ENCODE measurements around the gene CHST11. TPM values are rescaled to one million over a fixed set of nuclear protein-coding genes. Genes with fewer than 3 reads are reported as not detected.

CHST11 gene
- total RNA-seq, 1 experiment from 2014 or later = 6.7 TPM

- Histone ChIP-seq H3K23ac (ENCODE audit: insufficient read length, low read depth, low read length) (no peak overlapping the region), H4K20me1 (ENCODE audit: control insufficient read depth, insufficient read depth, insufficient read length) (no peaks in the 10 kb centered on the region), H2AFZ (ENCODE audit: low read length) (no peak overlapping the region), H2BK120ac (ENCODE audit: low read depth, low read length, poor library complexity, severe bottlenecking) (no peak overlapping the region), H3K4me1 (ENCODE audit: insufficient read depth, low read length) (peaks cover 8% of the 10 kb centered on the region; the same call in 1 of the 2 replicates), H3K4ac (ENCODE audit: low read depth, low read length) (no peak overlapping the region), H4K91ac (ENCODE audit: insufficient read length, low read depth, low read length) (no peak overlapping the region), H2BK20ac (ENCODE audit: low read depth, low read length, poor library complexity, severe bottlenecking) (no peak overlapping the region), H2BK5ac (ENCODE audit: insufficient read length, low read length) (no peak overlapping the region), H3K79me2 (ENCODE audit: insufficient read depth, low read length) (no peaks in the 10 kb centered on the region), H3K9ac (ENCODE audit: extremely low read depth, insufficient read length, low read length) (no peak overlapping the region), H3K4me2 (ENCODE audit: insufficient read depth, insufficient read length, low read length) (no peak overlapping the region), H3K27me3 (ENCODE audit: insufficient read depth, low read length) (no peaks in the 10 kb centered on the region), H4K8ac (replicated peaks; ENCODE audit: insufficient read length, low read depth, low read length) (no peak overlapping the region), H2BK15ac (ENCODE audit: low read depth, low read length) (no peak overlapping the region; the same call in 1 of the 2 replicates), H3K9me3 (ENCODE audit: control insufficient read depth, low read depth, low read length) (no peaks in the 10 kb centered on the region), H4K5ac (ENCODE audit: insufficient read length, low read depth, low read length) (no peak overlapping the region), H2BK12ac (ENCODE audit: insufficient read length, low read depth, low read length) (no peak overlapping the region), H3K56ac (ENCODE audit: insufficient read length, low read depth, low read length) (no peak overlapping the region), H3K14ac (ENCODE audit: insufficient read depth, low read length) (no peak overlapping the region; the same call in 1 of the 2 replicates), H3K23me2 (ENCODE audit: insufficient read length, low read depth, low read length, poor library complexity, severe bottlenecking) (no peaks in the 10 kb centered on the region), H3K18ac (ENCODE audit: insufficient read length, low read depth, low read length) (no peak overlapping the region), H2AK5ac (ENCODE audit: insufficient read length, low read length) (no peak overlapping the region), H3K27ac (ENCODE audit: insufficient read length, low read depth, low read length) (no peak overlapping the region), H3T11ph (ENCODE audit: low read length) (no peak overlapping the region), H3K79me1 (ENCODE audit: insufficient read depth, low read depth, low read length, poor library complexity, severe bottlenecking) (no peaks in the 10 kb centered on the region)
- Mint-ChIP-seq H3K36me3 (ENCODE audit: insufficient read depth in 1 of 3, low read depth in 3 of 3) (no peaks in the 10 kb centered on the region), H3K27me3 (ENCODE audit: low read depth) (no peaks in the 10 kb centered on the region), H3K9me3 (no peaks in the 10 kb centered on the region), H3K4me1 (peaks cover 29 to 51% of the 10 kb centered on the region in 2 experiments), H3K27ac (peak overlapping the region; percentile 2 to 93 (median 42); a peak in 5 of 7 replicates), H3K4me3 (no peak overlapping the region)
- TF ChIP-seq, protein P1, sequence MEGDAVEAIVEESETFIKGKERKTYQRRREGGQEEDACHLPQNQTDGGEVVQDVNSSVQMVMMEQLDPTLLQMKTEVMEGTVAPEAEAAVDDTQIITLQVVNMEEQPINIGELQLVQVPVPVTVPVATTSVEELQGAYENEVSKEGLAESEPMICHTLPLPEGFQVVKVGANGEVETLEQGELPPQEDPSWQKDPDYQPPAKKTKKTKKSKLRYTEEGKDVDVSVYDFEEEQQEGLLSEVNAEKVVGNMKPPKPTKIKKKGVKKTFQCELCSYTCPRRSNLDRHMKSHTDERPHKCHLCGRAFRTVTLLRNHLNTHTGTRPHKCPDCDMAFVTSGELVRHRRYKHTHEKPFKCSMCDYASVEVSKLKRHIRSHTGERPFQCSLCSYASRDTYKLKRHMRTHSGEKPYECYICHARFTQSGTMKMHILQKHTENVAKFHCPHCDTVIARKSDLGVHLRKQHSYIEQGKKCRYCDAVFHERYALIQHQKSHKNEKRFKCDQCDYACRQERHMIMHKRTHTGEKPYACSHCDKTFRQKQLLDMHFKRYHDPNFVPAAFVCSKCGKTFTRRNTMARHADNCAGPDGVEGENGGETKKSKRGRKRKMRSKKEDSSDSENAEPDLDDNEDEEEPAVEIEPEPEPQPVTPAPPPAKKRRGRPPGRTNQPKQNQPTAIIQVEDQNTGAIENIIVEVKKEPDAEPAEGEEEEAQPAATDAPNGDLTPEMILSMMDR (conservative IDR thresholded peaks at IDR 0.05) = no peak
- no peak for DNase-seq
- no CpG with 5 or more reads among the region's 29 CpGs for WGBS (ENCODE audit: extremely low coverage, insufficient read length, low lambda C conversion rate)
Measured at GRCh38 chr12:104720339-104721038, 263.7 kb downstream of the CHST11 start.
